Measurements from ENCODE around the gene NPC1. TPM values are rescaled to one million over a fixed set of nuclear protein-coding genes. Genes with fewer than 3 reads are reported as not detected.
A peak's percentile ranks its signal among the peaks of the same experiment; 100 is the strongest.

NPC1 gene
- total RNA-seq, 1 donor from 2014 or later = 40.1 TPM

DNA sequence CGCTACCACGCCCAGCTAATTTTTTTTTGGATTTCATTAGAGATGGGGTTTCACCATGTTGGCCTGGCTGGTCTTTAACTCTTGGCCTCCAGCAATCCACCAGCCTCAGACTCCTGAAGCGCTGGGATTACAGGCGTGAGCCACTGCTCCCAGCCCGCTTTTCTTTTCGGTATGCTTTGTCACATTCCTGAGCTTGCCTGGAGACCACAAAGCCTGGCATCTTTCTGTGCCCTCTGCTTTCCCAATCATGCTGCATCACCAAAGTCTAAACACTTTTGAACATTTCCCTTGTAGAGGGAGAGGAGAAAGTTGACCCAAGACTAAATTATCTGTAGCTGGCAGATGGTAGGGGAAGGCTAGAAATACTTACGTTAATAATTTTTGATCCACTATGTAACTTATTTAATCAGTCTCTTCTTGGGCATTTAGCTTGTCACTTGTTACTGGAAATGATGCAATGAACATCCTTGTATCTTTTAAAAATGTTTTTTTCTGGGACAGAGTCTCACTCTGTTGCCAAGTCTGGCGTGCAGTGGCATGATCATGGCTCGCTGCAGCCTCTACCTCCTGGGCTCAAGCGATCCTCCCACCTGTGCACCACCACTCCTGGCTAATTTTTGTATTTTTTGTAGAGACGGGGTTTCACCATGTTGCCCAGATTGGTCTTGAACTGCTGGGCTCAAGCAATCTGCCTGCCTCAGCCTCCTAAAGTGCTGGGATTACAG is 2.7 kb upstream of the NPC1 start:
- TF ChIP-seq, protein P1, sequence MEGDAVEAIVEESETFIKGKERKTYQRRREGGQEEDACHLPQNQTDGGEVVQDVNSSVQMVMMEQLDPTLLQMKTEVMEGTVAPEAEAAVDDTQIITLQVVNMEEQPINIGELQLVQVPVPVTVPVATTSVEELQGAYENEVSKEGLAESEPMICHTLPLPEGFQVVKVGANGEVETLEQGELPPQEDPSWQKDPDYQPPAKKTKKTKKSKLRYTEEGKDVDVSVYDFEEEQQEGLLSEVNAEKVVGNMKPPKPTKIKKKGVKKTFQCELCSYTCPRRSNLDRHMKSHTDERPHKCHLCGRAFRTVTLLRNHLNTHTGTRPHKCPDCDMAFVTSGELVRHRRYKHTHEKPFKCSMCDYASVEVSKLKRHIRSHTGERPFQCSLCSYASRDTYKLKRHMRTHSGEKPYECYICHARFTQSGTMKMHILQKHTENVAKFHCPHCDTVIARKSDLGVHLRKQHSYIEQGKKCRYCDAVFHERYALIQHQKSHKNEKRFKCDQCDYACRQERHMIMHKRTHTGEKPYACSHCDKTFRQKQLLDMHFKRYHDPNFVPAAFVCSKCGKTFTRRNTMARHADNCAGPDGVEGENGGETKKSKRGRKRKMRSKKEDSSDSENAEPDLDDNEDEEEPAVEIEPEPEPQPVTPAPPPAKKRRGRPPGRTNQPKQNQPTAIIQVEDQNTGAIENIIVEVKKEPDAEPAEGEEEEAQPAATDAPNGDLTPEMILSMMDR (IDR thresholded peaks at IDR 0.05) = no peak
- no peak for DNase-seq (ENCODE audit: extremely low spot score, unreplicated experiment)
- no peaks in the 10 kb centered on the region for H3K9me3 Mint-ChIP-seq (ENCODE audit: unreplicated experiment)
- H3K4me3 Mint-ChIP-seq (ENCODE audit: unreplicated experiment) = no peak overlapping the region
- H3K27me3 Mint-ChIP-seq (ENCODE audit: unreplicated experiment) = no peaks in the 10 kb centered on the region
- peaks cover 13% of the 10 kb centered on the region for H3K4me1 Mint-ChIP-seq (ENCODE audit: unreplicated experiment)
- H3K36me3 Mint-ChIP-seq (ENCODE audit: unreplicated experiment) = no peaks in the 10 kb centered on the region
- no peak overlapping the region for H3K27ac Mint-ChIP-seq (ENCODE audit: unreplicated experiment)

DNA sequence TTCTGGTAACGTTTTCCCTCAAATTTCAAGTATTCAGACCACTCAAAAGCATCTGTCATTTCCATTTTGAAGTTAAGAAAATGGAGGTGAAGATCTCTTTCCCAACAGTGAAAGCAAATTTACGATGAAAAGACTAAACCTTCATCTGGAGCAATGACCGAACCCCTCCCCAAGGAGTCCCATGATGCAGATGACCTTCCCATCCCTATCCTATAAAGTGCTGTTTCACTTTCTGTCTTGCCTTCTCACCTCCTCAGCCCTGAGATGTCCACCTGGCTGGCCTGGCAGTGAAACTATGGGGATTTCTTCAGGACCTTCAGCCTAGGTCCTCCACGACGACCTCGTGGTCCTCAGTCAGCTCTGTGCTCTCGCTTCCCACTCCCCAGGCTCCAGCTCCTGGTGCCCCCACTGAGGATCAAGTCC is 925 bp upstream of the NPC1 start:
- no peaks in the 10 kb centered on the region for H3K9me3 Mint-ChIP-seq (ENCODE audit: unreplicated experiment)
- TF ChIP-seq, protein P1 (IDR thresholded peaks at IDR 0.05) = peak; percentile 7
- no peak for DNase-seq (ENCODE audit: extremely low spot score, unreplicated experiment)
- H3K4me3 Mint-ChIP-seq (ENCODE audit: unreplicated experiment) = peak overlapping the region; percentile 93
- no peaks in the 10 kb centered on the region for H3K27me3 Mint-ChIP-seq (ENCODE audit: unreplicated experiment)
- no peaks in the 10 kb centered on the region for H3K36me3 Mint-ChIP-seq (ENCODE audit: unreplicated experiment)
- H3K4me1 Mint-ChIP-seq (ENCODE audit: unreplicated experiment) = peaks cover 18% of the 10 kb centered on the region
- no peak overlapping the region for H3K27ac Mint-ChIP-seq (ENCODE audit: unreplicated experiment)

DNA sequence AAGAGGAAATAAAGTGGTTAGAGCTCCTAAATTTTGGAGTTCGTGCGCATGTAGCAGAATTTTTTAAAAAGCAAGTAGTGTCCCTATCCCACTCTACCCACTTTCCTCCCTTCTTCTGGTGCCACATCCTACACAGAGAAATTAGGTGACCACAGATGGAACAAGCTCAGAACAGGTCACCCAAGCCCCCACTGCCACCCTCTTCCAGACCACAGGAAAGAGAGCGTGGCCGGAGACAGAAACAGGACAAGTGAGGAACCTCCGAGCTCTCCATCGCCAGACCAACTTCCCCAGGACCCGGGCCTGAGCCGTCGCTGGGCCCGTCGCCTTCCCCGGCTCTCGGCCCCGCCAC is 433 bp downstream of the NPC1 start:
- H3K27ac Mint-ChIP-seq (ENCODE audit: unreplicated experiment) = peak overlapping the region; percentile 95
- no peaks in the 10 kb centered on the region for H3K36me3 Mint-ChIP-seq (ENCODE audit: unreplicated experiment)
- TF ChIP-seq, protein P1 (IDR thresholded peaks at IDR 0.05) = no peak
- no peak for DNase-seq (ENCODE audit: extremely low spot score, unreplicated experiment)
- peak overlapping the region; percentile 93 for H3K4me3 Mint-ChIP-seq (ENCODE audit: unreplicated experiment)
- H3K9me3 Mint-ChIP-seq (ENCODE audit: unreplicated experiment) = no peaks in the 10 kb centered on the region
- no peaks in the 10 kb centered on the region for H3K27me3 Mint-ChIP-seq (ENCODE audit: unreplicated experiment)
- peaks cover 22% of the 10 kb centered on the region for H3K4me1 Mint-ChIP-seq (ENCODE audit: unreplicated experiment)

DNA sequence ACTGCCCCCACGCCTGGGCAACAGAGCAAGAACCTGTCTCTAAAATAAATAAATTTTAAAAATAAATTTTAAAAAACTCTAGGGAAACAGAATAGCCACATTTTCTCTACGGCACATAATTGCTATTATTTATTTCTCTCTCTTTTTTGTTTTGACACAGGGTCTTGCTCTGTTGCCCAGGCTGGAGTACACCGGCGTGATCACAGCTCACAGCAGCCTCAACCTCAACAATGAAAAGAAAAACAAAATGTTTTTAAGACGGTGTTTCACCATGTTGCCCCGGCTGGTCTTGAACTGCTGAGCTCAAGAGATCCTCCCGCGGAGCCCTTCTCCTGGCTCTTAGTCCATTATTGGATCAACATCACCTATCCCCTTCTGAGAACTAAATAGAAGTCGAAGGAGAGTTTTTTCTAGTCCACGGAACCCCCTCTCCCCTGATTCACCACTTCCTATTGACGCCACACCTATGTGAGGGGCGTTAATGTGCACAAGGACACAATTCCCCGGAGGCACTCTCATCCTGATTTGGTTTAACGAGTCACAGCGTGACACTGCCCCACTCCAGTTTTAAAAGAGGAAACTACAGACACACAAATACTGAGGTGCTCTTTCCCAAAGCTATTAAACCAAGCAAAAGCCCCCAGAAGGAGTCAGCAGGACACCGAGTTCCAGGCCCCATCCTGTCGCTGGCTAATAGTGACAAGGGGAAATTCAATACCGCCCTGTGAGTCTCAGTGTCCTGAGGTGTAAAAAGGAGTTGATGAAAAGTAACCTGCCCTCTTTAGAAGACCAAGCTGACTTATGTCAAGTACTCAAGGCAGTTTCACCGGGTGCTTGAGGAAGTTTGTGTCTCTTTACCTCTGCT is 1.1 kb downstream of the NPC1 start:
- DNase-seq (ENCODE audit: extremely low spot score, unreplicated experiment) = no peak
- H3K36me3 Mint-ChIP-seq (ENCODE audit: unreplicated experiment) = no peaks in the 10 kb centered on the region
- peak overlapping the region; percentile 95 for H3K27ac Mint-ChIP-seq (ENCODE audit: unreplicated experiment)
- no peaks in the 10 kb centered on the region for H3K9me3 Mint-ChIP-seq (ENCODE audit: unreplicated experiment)
- H3K4me1 Mint-ChIP-seq (ENCODE audit: unreplicated experiment) = peaks cover 24% of the 10 kb centered on the region
- TF ChIP-seq, protein P1 (IDR thresholded peaks at IDR 0.05) = no peak
- no peaks in the 10 kb centered on the region for H3K27me3 Mint-ChIP-seq (ENCODE audit: unreplicated experiment)
- peak overlapping the region; percentile 93 for H3K4me3 Mint-ChIP-seq (ENCODE audit: unreplicated experiment)

All from osteocyte (in vitro differentiated cells).